Activated naive CD4-positive, alpha-beta T cell treated with Interleukin-2 at 50 U/mL for 16 hours (primary cell): ENCODE measurements around the gene WNK1.
"Not testable (repeated sequence)": the region's sequence is repeated elsewhere in the genome, so short reads cannot be mapped to it uniquely, and the experiment has no call there.

Experiments
- DNase-seq: peaks from one replicate; pipeline ENCODE4 v3.0.0-alpha.2; 2020

Gene WNK1

GRCh38 chr12:751999-752694 lies at the start of gene WNK1:
Gene WNK1 (plus strand): TSS chr12:752579. CDS start chr12:753566, 987 bp downstream.
- DNase-seq, result peak; percentile 97

GRCh38 chr12:704516-705242 lies 47.7 kb upstream of the WNK1 start:
- no peak for DNase-seq

GRCh38 chr12:708084-708483 lies 44.3 kb upstream of the WNK1 start:
- DNase-seq, result not testable (repeated sequence)

- DNase-seq, result no peak
Measured at GRCh38 chr12:709455-710020, 42.8 kb upstream of the WNK1 start.

DNA sequence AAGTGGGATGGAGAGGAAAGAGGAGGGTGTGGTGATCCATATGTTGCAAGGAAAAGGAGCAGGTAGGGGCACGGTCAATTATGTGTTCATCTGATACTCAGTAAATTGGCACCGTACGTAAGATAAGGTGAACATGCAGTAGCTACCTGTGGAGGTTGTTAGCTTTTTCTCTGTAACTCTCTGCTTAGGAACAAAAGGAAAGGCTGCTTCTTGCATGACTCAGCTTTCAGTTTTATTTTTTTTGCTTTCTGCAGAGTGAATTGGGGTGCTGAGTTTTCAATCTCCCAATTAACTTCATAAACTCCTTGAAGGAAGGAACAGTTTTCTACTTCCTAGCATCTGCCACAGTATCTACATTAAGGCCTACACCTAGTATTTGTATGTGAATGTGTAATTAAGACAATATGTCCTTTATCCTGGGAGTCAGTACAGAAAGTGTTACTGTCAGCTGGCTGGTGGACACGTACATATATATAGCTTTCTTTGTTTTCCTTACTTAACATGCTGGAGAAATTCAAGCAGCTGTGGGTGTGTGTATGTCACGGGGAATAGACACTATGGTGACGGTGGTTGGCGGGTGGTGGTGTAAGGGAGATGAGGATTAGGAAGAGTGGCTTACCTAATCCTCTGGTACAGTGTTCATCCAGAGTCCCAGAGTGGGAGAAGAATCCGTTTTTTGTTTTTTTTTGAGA lies 40.1 kb upstream of the WNK1 start:
- no peak for DNase-seq

GRCh38 chr12:713281-713875 lies 39.0 kb upstream of the WNK1 start:
- DNase-seq, result peak; percentile 46

DNA sequence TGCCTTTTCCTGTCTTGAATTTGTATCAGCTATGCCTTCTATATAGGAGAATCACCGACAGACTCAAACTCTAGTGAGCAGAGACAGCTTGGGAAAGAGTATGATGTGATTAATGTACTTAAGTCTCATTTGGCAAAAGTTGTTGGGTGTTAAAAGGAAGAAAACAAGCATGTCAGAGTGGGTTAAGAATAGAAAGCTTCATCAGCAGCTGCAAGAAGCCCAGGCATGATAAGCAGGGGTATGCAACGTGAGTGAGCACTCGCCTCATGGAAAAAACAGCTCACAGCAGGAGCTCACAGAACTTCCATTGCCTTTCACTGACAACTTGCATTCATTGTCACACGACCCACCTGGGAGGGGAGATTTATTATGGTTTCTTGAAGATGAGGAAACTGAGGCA lies 35.9 kb upstream of the WNK1 start:
- peak; percentile 40 for DNase-seq

GRCh38 chr12:718756-719102 lies 33.6 kb upstream of the WNK1 start:
- no peak for DNase-seq

- no peak for DNase-seq
Measured at GRCh38 chr12:720231-720941, 32.0 kb upstream of the WNK1 start.

GRCh38 chr12:724194-724855 lies 28.1 kb upstream of the WNK1 start:
- DNase-seq, result no peak

GRCh38 chr12:725076-725475 lies 27.3 kb upstream of the WNK1 start:
- no peak for DNase-seq

- no peak for DNase-seq
Measured at GRCh38 chr12:726281-727140, 25.9 kb upstream of the WNK1 start.

DNA sequence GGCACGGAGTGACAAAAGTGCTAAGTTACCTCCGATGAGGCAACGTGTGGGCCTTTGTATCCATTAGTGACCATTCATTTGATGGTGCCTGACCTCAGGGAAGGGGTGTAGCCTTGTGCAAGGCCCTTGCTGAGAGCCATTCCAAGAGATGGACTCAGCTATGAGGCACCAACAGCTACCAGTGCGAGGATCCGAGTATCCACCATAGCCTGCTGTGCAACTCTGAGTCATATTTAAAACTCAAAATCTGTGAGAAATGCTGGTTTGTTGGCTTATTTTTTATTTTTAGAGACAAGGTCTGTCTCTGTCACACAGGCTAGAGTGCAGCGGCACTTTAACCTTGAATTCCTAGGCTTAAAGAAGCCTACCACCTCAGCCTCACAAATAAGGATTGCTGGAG lies 25.1 kb upstream of the WNK1 start:
- DNase-seq, result no peak

GRCh38 chr12:728781-729180 lies 23.6 kb upstream of the WNK1 start:
- no peak for DNase-seq

DNA sequence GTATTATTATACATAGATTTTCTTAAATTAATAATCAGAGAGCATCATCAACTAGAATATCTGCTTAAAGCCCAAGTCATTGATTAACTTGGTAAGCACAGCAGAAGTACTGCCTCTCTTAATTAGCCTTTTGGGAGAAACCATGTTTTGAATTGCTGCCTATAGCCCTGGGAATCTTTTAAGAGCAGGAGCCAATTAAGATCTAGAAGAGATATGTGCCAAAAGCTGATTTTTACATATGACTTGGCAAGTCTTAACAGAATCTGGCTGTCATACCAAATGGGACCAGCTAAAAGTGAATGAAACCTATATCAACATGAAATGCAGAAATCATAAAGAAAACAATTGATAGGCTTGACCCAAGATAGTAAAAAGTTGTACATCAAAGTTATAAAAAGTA lies 23.2 kb upstream of the WNK1 start:
- no peak for DNase-seq

GRCh38 chr12:730550-730949 lies 21.8 kb upstream of the WNK1 start:
- DNase-seq, result no peak

DNA sequence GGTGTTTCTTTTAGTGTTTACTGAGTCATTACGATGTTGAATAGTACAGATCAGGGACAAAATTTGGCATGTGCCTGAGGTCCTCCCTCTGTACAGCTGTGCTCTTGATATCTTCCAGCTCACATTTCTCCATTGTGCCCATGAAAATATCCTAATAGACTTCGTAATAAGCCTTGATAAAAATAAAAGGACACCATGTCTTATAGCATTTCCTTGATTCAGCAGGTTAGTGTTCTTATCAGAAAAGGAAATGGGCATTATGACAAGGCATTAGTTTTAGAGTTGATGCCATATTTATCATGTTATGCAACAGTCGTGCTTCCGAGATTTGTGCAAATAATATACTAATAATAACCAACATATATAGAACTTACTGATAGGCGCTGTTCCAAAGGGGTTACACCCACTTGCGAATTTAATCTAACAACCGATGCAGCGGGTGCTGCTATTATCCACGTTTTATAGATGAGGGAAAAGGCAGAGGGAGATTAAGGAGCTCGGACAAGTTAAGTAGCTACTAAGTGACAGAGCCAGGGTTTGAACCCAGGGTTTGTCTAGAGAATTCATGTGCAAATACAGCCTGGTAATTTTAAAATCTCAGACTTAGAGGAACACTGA lies 15.1 kb upstream of the WNK1 start:
- DNase-seq, result no peak

DNA sequence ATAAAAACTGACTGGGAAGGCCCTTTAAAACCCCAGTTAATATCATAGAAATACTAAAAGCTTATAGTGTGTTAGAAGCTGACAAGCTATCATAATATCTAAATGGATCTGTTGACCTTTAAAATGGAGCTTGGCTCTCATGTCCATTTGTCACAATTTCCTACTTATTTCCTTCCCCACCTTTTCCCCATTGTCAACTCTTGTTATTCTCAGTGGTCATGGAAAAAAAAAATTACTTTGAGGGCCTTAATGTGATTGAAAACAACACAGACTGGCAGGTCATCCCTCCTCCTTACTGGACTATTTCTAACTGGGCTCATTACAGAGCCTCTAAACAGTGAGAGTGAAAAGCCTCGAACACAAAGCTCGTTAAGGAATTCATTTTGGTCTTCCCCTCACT lies 13.7 kb upstream of the WNK1 start:
- no peak for DNase-seq

DNA sequence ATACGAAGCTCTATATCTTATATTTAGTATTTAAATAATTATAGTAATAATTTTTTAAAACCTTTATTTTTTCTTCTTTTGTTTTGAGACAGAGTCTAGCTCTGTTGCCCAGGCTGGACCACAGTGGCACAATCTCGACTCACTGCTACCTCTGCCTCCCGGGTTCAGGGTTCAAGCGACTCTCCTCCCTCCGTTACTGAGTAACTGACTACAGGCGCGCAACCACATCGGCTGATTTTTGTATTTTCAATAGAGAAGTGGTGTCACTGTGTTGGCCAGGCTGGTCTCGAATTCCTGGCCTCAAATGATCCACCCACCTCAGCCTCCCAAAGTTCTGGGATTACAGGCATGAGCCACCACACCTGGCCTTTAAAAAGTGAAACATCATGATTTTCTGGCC lies 13.0 kb upstream of the WNK1 start:
- DNase-seq, result no peak

DNA sequence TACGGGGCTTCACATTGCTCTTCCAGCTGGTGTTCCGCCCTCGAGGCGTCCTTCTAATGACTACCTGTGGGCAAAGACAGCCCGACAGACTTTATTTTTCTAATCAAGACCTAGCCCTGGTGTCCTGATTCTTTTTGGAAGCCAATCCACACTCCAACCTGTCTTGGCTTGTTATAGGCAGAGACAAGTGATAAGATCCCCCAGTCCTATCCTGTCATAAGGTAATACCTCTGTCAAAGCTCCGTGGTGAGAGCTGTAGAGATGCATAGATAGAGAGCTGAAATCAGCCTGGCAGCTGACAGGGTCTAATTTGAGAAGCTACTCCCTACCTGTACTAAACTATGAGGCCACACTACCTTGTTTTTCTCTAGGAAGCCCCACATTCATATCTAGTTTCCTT lies 11.5 kb upstream of the WNK1 start:
- no peak for DNase-seq
